Peyer's patch (tissue), 4 donors: ENCODE data around the gene BACH2. TPM values are rescaled to one million over a fixed set of nuclear protein-coding genes. Genes with fewer than 3 reads are reported as not detected.

Source experiments
- DNase-seq, 3 donors: peaks; one replicate each; pipeline ENCODE4 v3.0.0-alpha.2; 2017 to 2019
- H3K27ac ChIP-seq, 4 donors: fragments of 200-600 bp; sonication (generic); one replicate each; pipeline ENCODE4 v1.5.1; 2016 to 2019
- H3K27me3 ChIP-seq, 2 donors: fragments of 200-600 bp; sonication (generic); one replicate each; pipeline ENCODE4 v1.5.1; 2019
- H3K36me3 ChIP-seq, 3 donors: fragments of 200-600 bp; sonication (generic); one replicate each; pipeline ENCODE4 v1.5.1; 2016 to 2019
- H3K4me1 ChIP-seq, 4 donors: fragments of 200-600 bp; sonication (generic); one replicate each; pipeline ENCODE4 v1.5.1; 2016 to 2019
- H3K4me3 ChIP-seq, 4 donors: fragments of 200-600 bp; sonication (generic); 1 replicate in 3 of 4; 2 replicates in 1 of 4; pipeline ENCODE4 v1.5.1; 2016 to 2019; ENCODE audit warnings: mild to moderate bottlenecking in 1 of 4
- H3K9me3 ChIP-seq, 4 donors: fragments of 200-600 bp; sonication (generic); one replicate each; pipeline ENCODE4 v1.5.1; 2016 to 2019; ENCODE audit warnings: mild to moderate bottlenecking in 1 of 4
- CTCF ChIP-seq, 6 experiments: fragments of 450-650 bp in 4 of 6; fragments of 200-600 bp in 2 of 6; sonication (generic) in 1 of 6; IDR thresholded peaks; one replicate each; pipeline ENCODE4 v1.5.1; 2017 to 2019; ENCODE audit warnings: antibody characterized with exemption in 6 of 6, mild to moderate bottlenecking in 3 of 6, moderate library complexity in 1 of 6
- POLR2A ChIP-seq, 2 donors: fragments of 450-650 bp; IDR thresholded peaks; one replicate each; pipeline ENCODE4 v1.5.1; 2017; ENCODE audit warnings: antibody characterized with exemption in 2 of 2, mild to moderate bottlenecking in 2 of 2, moderate library complexity in 2 of 2
- total RNA-seq, 4 donors: library from RNA; depleted of rRNA; stranded (reverse); fragments of >200 nt; gene quantifications; one replicate each; pipeline ENCODE4 v1.1.0, GENCODE V29; 2016

BACH2 gene
- total RNA-seq, 4 donors from 2014 or later: 0.18 to 26.4 (median 8.2) TPM

GRCh38 chr6:90005048-90005827 lies 291.4 kb downstream of the BACH2 start:
- DNase-seq: peak in 1 of 3 donors; percentile 55

GRCh38 chr6:90004511-90004910 lies 292.1 kb downstream of the BACH2 start:
- H3K4me1 ChIP-seq: peaks cover 0 to 4% (median 0%) of the 10 kb centered on the region in 4 donors
- no peak for TF ChIP-seq POLR2A (IDR thresholded peaks at IDR 0.05)
- no peak for TF ChIP-seq CTCF (IDR thresholded peaks at IDR 0.05)
- H3K9me3 ChIP-seq: no peaks in the 10 kb centered on the region
- DNase-seq: peak in 2 of 3 donors; percentile 86 to 90
- H3K27ac ChIP-seq: peak overlapping the region in 3 of 4 donors; percentile 44 to 87 (median 68)
- no peaks in the 10 kb centered on the region for H3K27me3 ChIP-seq
- H3K4me3 ChIP-seq: no peak overlapping the region
- H3K36me3 ChIP-seq: no peaks in the 10 kb centered on the region

More at GRCh38 chr6:90005048-90005827, 291.4 kb downstream of the BACH2 start:
- H3K27me3 ChIP-seq: no peaks in the 10 kb centered on the region
- H3K9me3 ChIP-seq: no peaks in the 10 kb centered on the region
- peaks cover 0 to 4% (median 0%) of the 10 kb centered on the region in 4 donors for H3K4me1 ChIP-seq
- TF ChIP-seq POLR2A (IDR thresholded peaks at IDR 0.05) (no peak), CTCF (IDR thresholded peaks at IDR 0.05) (no peak)
- H3K36me3 ChIP-seq: no peaks in the 10 kb centered on the region
- peak overlapping the region in 2 of 4 donors; percentile 68 to 87 for H3K27ac ChIP-seq
- H3K4me3 ChIP-seq: peak overlapping the region in 1 of 4 donors; percentile 23

GRCh38 chr6:90003941-90004340 lies 292.7 kb downstream of the BACH2 start:
- peak overlapping the region in 3 of 4 donors; percentile 44 to 87 (median 68) for H3K27ac ChIP-seq
- no peak overlapping the region for H3K4me3 ChIP-seq
- no peaks in the 10 kb centered on the region for H3K27me3 ChIP-seq
- no peak for DNase-seq
- no peak for TF ChIP-seq CTCF (IDR thresholded peaks at IDR 0.05)
- H3K9me3 ChIP-seq: no peaks in the 10 kb centered on the region
- no peaks in the 10 kb centered on the region for H3K36me3 ChIP-seq
- H3K4me1 ChIP-seq: peaks cover 0 to 4% (median 0%) of the 10 kb centered on the region in 4 donors

GRCh38 chr6:90003069-90003795 lies 293.4 kb downstream of the BACH2 start:
- no peak overlapping the region for H3K27ac ChIP-seq
- DNase-seq: no peak
- TF ChIP-seq POLR2A (IDR thresholded peaks at IDR 0.05) (no peak), CTCF (IDR thresholded peaks at IDR 0.05) (no peak)

GRCh38 chr6:90000864-90001731 lies 295.5 kb downstream of the BACH2 start:
- H3K4me3 ChIP-seq: no peak overlapping the region
- H3K36me3 ChIP-seq: no peaks in the 10 kb centered on the region
- no peak for TF ChIP-seq CTCF (IDR thresholded peaks at IDR 0.05)
- TF ChIP-seq POLR2A (IDR thresholded peaks at IDR 0.05): no peak
- DNase-seq: peak in 1 of 3 donors; percentile 75
- no peaks in the 10 kb centered on the region for H3K27me3 ChIP-seq
- peak overlapping the region in 1 of 4 donors; percentile 12 for H3K27ac ChIP-seq
- H3K9me3 ChIP-seq: no peaks in the 10 kb centered on the region
- H3K4me1 ChIP-seq: peaks cover 0 to 4% (median 0%) of the 10 kb centered on the region in 4 donors

More at GRCh38 chr6:90003069-90003795, 293.4 kb downstream of the BACH2 start:
- Histone ChIP-seq H3K36me3 (no peaks in the 10 kb centered on the region), H3K4me1 (peaks cover 0 to 4% (median 0%) of the 10 kb centered on the region in 4 donors), H3K9me3 (no peaks in the 10 kb centered on the region), H3K4me3 (no peak overlapping the region), H3K27me3 (no peaks in the 10 kb centered on the region)
